Subcutaneous adipose tissue (tissue), 4 donors: ENCODE measurements around the gene DTD1. TPM values are rescaled to one million over a fixed set of nuclear protein-coding genes. Genes with fewer than 3 reads are reported as not detected.

Source experiments
- total RNA-seq, 4 donors: library from RNA; depleted of rRNA; stranded (reverse); fragments of >200 nt; gene quantifications; one replicate each; pipeline ENCODE4 v1.1.0, GENCODE V29; 2016
- TF ChIP-seq, protein P1 (sequence below): fragments of 450-650 bp; IDR thresholded peaks from one replicate; pipeline ENCODE4 v1.5.1; 2016; ENCODE audit warnings: low read depth, mild to moderate bottlenecking, control low read depth, antibody characterized with exemption, moderate library complexity

Gene DTD1
- total RNA-seq, 4 donors from 2014 or later: 15.8 to 31.3 (median 28.7) TPM

DNA sequence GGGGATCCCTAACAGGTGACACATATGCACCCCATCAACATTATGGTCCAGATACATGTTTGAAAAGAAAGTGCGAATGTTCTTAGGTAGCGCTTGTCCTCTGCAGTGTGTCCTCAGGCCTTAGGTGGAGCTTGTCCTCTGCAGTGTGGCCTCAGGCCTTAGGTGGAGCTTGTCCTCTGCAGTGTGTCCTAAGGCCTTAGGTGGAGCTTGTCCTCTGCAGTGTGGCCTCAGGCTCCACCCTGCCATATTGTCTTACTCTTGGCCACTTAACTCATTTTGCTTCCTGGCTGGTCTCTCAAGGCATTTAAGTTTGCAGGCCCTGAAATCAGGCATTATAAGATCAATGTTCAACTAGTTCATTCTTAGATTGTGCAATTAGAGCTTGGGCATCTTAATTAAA lies 151.0 kb downstream of the DTD1 start:
- TF ChIP-seq, protein P1, sequence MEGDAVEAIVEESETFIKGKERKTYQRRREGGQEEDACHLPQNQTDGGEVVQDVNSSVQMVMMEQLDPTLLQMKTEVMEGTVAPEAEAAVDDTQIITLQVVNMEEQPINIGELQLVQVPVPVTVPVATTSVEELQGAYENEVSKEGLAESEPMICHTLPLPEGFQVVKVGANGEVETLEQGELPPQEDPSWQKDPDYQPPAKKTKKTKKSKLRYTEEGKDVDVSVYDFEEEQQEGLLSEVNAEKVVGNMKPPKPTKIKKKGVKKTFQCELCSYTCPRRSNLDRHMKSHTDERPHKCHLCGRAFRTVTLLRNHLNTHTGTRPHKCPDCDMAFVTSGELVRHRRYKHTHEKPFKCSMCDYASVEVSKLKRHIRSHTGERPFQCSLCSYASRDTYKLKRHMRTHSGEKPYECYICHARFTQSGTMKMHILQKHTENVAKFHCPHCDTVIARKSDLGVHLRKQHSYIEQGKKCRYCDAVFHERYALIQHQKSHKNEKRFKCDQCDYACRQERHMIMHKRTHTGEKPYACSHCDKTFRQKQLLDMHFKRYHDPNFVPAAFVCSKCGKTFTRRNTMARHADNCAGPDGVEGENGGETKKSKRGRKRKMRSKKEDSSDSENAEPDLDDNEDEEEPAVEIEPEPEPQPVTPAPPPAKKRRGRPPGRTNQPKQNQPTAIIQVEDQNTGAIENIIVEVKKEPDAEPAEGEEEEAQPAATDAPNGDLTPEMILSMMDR: no peak

DNA sequence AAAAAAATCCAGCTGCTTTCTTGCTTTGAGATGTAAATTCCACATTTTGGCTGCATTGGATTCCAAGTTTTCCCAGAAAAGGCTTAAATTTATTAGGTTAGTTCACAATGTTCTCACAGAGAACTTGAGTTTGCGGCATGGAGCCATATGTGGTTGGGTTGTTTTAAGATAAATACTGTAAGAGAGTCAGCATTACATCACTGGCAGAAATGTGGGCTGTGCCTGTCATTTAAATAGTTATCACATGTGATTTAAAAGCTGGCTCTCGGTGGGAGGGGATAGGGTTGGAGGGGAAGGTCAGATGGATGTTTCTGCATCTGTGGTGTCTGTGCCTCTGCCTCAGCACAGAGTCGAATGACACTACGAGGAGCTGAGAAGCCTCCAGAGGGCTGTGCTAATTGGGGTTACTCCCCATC lies 151.9 kb downstream of the DTD1 start:
- TF ChIP-seq, protein P1: no peak

DNA sequence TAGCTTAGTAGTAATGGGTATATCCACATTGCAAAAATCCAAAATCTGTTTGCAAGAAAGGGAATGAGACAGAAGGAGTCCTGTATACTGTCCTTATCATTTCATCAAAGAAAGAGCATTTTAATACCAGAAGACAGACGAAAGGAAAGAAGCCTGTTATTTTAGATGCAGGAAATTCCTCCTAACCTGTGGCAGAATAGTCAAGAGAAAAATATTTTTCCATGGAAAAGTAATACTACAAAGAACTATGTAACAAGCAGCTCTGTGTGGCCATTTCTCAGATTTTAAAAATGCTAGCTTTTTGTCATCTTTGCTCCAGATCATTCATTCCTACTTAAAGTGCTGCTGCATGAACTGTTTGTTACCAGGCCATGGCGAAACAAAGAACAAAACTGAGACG lies 152.9 kb downstream of the DTD1 start:
- TF ChIP-seq, protein P1: no peak

DNA sequence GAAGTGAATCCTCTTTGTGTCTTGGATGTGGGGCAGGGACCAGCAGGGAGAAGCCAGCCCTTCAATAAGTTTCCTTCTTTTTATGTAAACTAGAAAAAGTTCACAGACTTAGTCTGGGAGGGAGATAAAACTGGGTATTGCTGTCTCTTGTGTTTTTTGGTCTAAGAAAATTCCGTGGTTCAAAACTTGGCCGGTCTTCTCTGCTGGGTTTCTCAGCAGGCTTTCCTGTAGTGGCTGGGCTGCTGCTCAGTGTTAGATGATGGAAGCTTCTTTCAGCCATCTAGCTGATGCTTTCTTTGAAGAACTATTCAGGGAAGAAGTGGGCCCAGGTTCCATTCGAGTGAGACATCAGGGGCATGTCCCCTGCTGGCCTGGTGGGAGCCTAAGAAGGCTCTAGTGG lies 155.0 kb downstream of the DTD1 start:
- TF ChIP-seq, protein P1: no peak

DNA sequence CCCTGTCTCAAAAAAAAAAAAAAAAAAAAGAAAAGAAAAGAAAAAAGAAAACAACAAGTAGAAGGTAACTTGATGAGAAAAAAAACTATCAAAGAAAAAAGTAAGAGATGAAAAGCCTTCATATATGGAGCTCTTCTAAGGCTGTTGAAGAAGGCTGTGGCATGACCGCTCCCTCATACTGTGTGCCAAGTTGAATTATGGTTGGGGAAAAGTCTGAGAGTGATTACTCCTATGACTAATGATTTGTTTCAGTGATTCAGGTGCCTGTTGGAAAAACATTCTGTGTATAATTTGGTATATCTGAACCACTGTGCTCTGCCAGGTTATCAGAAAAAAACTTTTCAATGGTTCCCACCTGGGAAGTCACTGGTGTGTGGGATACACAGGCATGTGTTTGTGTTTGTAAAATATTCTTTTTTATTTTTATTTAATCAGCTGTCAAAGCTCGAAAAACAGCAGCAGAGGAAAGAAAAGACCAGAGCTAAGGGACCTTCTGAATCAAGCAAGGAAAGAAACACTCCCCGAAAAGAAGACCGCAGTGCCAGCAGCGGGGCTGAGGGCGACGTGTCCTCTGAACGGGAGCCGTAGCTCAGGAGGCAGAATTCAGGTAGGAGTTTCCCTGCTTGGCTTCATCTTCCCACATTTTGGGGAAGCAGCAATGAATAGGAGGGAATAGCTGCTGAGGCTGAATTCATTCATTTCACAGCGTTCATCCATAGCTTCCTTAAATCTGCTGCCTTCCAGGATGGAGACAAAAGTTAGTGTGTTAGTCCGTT lies 156.0 kb downstream of the DTD1 start:
- TF ChIP-seq, protein P1: no peak

DNA sequence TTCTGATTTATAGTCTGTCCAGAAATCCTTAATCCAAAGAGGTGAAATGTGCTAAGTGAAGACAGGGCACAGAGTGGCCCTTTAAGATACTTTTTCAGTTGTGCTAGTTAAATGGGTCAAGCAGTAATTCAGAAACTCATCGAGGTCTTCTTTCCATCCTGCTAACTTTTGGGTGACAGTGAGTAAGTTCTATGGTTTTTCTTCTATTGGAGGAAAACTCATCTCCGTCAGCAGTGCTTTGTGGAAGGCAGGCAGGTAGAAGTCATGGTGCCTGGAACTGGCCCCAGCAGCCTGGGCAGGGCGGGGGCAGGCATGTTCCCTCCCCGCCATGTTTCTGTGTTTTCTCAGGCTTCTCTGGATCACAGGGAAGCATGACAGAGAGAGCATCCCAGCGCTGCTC lies 159.2 kb downstream of the DTD1 start:
- TF ChIP-seq, protein P1: no peak

DNA sequence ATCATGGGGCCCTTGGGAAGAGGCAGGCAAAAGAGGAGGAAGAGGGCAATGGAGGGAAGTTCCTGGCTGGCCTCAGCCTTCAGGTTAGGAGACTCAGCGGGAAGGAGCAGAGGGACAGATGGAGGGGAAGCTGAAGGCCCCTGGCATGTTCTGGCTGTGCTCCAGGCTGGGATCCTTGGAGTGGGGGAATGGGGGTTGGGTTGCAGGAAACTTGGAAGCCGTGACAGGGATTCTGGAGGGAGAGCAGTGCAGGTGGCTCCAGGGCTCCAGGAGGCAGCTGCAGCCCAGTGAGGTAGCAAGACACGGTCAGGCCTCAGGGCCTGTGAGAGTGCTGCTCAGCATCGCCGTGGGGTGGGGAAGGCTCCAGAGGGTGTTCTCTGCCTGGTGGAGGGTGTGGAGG lies 161.1 kb downstream of the DTD1 start:
- TF ChIP-seq, protein P1: no peak
